H54 (cell line): ENCODE measurements around the gene LCMT1.

Source experiments
- DNase-seq: peaks from one replicate; pipeline ENCODE4 v3.0.0; 2011; ENCODE audit warnings: low spot score, mixed read lengths; ENCODE audit not compliant: insufficient read length
- FAIRE-seq: peaks from 3 replicates; lab custom pipeline; 2011; peaks lifted over from hg19 to GRCh38; lab: Jason Lieb, UNC
- POLR2A ChIP-seq: IDR thresholded peaks from 2 replicates; pipeline ENCODE4 v1.6.1; 2011; ENCODE audit warnings: low read depth, mild to moderate bottlenecking, low read length

Gene LCMT1

DNA sequence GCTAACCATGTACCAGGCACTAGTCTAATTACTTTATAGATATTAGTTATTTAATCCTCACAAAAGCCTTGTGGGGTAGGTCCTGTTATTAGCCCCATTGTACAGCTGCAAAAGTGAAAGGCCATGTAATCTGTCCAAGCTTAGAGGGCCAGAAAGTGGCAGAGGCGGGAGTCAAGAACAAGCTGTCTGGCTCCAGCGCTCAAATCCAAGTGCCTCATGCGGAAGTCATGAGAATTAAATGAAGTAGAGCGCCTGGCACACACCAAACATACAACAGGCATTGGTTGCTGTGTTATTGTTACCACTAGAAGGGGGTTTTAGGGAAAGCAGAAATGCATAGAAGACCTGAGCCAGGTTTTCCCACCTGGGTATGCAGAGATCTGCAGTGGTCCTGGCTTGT is 106.4 kb downstream of the LCMT1 start:
- no peak for TF ChIP-seq POLR2A
- FAIRE-seq, result no peak

DNA sequence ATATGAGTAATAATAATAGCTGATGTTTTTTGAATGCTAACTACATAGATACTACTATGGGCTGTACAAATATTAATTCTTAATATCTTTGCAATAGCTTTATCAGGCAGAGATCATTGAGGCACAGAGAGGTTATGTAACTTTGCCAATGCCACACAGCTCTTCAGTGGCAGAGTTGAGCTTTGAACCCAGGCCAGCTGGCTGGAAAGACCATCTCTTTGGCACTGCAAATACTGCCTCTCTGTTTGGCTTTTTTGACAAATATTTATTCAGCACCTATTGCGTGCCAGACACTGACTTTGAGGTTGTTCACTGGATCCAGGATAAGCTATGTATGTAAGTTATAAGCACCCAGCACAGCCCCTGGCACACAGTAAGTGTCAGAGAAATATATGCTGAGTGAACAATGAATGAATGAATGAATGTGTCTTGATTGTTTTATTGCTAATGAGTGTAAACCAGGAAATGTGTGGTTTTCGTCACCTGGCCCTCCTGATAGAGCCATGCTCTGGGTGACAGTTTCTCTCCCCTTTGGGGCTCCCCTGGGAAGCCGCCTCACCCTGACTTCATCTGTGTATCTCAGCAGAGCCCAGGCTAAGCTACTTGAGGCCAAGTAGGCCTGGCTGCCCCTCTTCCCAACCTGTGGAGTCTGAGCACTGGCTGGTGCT is 107.7 kb downstream of the LCMT1 start:
- DNase-seq, result no peak
- FAIRE-seq, result no peak
- TF ChIP-seq POLR2A, result no peak

More for the DNA sequence above, 106.4 kb downstream of the LCMT1 start:
- DNase-seq, result no peak

DNA sequence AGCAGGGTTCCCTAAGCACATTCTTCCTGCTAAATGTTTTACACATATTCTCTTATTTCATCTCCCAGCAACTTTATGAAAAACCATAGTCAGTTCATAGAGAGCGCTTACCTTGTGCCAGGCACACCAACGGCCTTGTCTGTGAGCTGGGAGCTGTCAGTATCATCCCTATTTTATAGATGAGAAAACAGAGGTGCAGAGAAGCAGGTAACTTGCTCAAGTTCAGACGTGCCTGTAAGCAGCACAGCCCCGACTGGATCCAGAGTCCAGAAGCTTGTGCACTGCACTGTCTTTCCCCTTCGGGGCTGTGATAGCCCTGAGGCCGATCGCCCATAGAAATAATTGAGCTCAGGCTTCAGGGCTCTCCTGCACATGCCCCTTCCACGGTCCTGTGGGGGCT is 111.4 kb downstream of the LCMT1 start:
- no peak for TF ChIP-seq POLR2A
- FAIRE-seq, result no peak

DNA sequence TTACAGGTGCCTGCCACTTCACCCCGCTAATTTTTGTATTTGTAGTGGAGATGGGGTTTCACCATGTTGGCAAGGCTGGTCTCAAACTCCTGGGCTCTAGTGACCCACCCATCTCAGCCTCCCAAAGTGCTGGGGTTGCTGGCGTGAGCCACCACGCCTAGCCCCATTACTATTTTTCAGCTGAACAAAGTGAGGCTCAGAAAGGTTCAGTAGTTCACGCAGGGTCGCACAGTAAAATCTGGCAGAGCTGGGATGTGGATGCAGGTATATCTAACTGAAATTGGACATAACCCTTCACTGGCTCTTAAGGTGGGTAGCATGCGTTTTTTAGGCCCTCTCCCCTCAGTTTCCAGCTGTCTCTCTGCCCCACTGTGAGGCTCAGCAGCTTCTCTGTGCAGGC is 112.4 kb downstream of the LCMT1 start:
- TF ChIP-seq POLR2A, result no peak
- no peak for FAIRE-seq

More for the DNA sequence above, 111.4 kb downstream of the LCMT1 start:
- DNase-seq, result no peak

DNA sequence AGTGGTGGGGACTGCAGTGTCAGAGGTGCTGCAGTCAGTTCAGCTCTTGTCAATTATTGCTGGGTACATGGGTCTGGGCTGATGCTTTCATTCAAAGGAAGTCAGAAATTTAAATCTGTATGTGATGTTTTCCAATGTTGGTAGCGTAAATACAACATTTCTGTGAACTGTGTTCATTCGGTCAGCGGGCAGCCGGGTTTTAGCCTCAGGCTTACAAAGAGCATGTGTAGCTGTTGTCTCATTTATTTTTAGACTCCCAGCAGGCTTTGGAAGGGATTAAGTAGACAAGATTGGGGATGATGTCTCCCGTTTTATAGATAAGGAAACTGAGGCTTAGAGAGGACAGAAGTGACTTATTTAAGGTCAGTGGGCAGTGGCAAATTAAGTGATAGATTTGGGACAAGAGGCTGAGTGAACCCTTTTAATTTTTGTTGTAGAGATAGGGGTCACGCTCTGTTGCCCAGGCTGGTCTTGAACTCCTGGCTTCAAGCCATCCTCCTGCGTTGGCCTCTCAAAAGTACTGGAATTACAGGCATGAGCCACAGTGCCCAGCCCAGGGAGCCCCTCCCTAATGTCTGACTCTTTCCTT is 113.3 kb downstream of the LCMT1 start:
- TF ChIP-seq POLR2A, result no peak
- no peak for FAIRE-seq
- no peak for DNase-seq

More for the DNA sequence above, 112.4 kb downstream of the LCMT1 start:
- no peak for DNase-seq
